Peyer's patch (tissue), 4 donors: ENCODE measurements around the gene GRIN3B. TPM values are rescaled to one million over a fixed set of nuclear protein-coding genes. Genes with fewer than 3 reads are reported as not detected.
A peak's percentile ranks its signal among the peaks of the same experiment; 100 is the strongest.
"Not testable (repeated sequence)": the region's sequence is repeated elsewhere in the genome, so short reads cannot be mapped to it uniquely, and the experiment has no call there.

Experiments used
- DNase-seq, 3 donors: peaks; one replicate each; pipeline ENCODE4 v3.0.0-alpha.2; 2017 to 2019
- H3K27ac ChIP-seq, 4 donors: fragments of 200-600 bp; sonication (generic); one replicate each; pipeline ENCODE4 v1.5.1; 2016 to 2019
- H3K27me3 ChIP-seq, 2 donors: fragments of 200-600 bp; sonication (generic); one replicate each; pipeline ENCODE4 v1.5.1; 2019
- H3K36me3 ChIP-seq, 3 donors: fragments of 200-600 bp; sonication (generic); one replicate each; pipeline ENCODE4 v1.5.1; 2016 to 2019
- H3K4me1 ChIP-seq, 4 donors: fragments of 200-600 bp; sonication (generic); one replicate each; pipeline ENCODE4 v1.5.1; 2016 to 2019
- H3K4me3 ChIP-seq, 4 donors: fragments of 200-600 bp; sonication (generic); 1 replicate in 3 of 4; 2 replicates in 1 of 4; pipeline ENCODE4 v1.5.1; 2016 to 2019; ENCODE audit warnings: mild to moderate bottlenecking in 1 of 4
- H3K9me3 ChIP-seq, 4 donors: fragments of 200-600 bp; sonication (generic); one replicate each; pipeline ENCODE4 v1.5.1; 2016 to 2019; ENCODE audit warnings: mild to moderate bottlenecking in 1 of 4
- CTCF ChIP-seq, 6 experiments: fragments of 450-650 bp in 4 of 6; fragments of 200-600 bp in 2 of 6; sonication (generic) in 1 of 6; IDR thresholded peaks; one replicate each; pipeline ENCODE4 v1.5.1; 2017 to 2019; ENCODE audit warnings: antibody characterized with exemption in 6 of 6, mild to moderate bottlenecking in 3 of 6, moderate library complexity in 1 of 6
- POLR2A ChIP-seq, 2 donors: fragments of 450-650 bp; IDR thresholded peaks; one replicate each; pipeline ENCODE4 v1.5.1; 2017; ENCODE audit warnings: antibody characterized with exemption in 2 of 2, mild to moderate bottlenecking in 2 of 2, moderate library complexity in 2 of 2
- total RNA-seq, 4 donors: library from RNA; depleted of rRNA; stranded (reverse); fragments of >200 nt; gene quantifications; one replicate each; pipeline ENCODE4 v1.1.0, GENCODE V29; 2016

Gene GRIN3B
- total RNA-seq, 4 donors from 2014 or later, result not detected

GRCh38 chr19:954672-955494, 45.3 kb upstream of the GRIN3B start:
- DNase-seq, result peak in 1 of 3 donors; percentile 36
- H3K27me3 ChIP-seq, result no peaks in the 10 kb centered on the region
- H3K4me3 ChIP-seq, result peak overlapping the region in 1 of 4 donors; percentile 9
- H3K27ac ChIP-seq, result peak overlapping the region in 1 of 4 donors; percentile 42
- H3K9me3 ChIP-seq, result no peaks in the 10 kb centered on the region
- TF ChIP-seq CTCF (IDR thresholded peaks at IDR 0.05), result no peak
- no peak for TF ChIP-seq POLR2A (IDR thresholded peaks at IDR 0.05)
- no peaks in the 10 kb centered on the region for H3K36me3 ChIP-seq
- peaks cover 5 to 29% (median 14%) of the 10 kb centered on the region in 4 donors for H3K4me1 ChIP-seq

- Histone ChIP-seq H3K4me1 (peaks cover 5 to 29% (median 14%) of the 10 kb centered on the region in 4 donors), H3K4me3 (no peak overlapping the region), H3K27ac (no peak overlapping the region), H3K27me3 (no peaks in the 10 kb centered on the region), H3K36me3 (no peaks in the 10 kb centered on the region), H3K9me3 (no peaks in the 10 kb centered on the region)
- TF ChIP-seq CTCF (IDR thresholded peaks at IDR 0.05) (no peak), POLR2A (IDR thresholded peaks at IDR 0.05) (no peak)
- no peak for DNase-seq
Observed at GRCh38 chr19:955803-956765, 44.1 kb upstream of the GRIN3B start.

- H3K4me3 ChIP-seq, result no peak overlapping the region
- H3K36me3 ChIP-seq, result no peaks in the 10 kb centered on the region
- DNase-seq, result no peak
- no peaks in the 10 kb centered on the region for H3K27me3 ChIP-seq
- peak overlapping the region in 1 of 4 donors; percentile 5 for H3K27ac ChIP-seq
- no peaks in the 10 kb centered on the region for H3K9me3 ChIP-seq
- peaks cover 5 to 29% (median 14%) of the 10 kb centered on the region in 4 donors for H3K4me1 ChIP-seq
- TF ChIP-seq CTCF (IDR thresholded peaks at IDR 0.05) (no peak), POLR2A (IDR thresholded peaks at IDR 0.05) (no peak)
Observed at GRCh38 chr19:956766-957440, 43.3 kb upstream of the GRIN3B start.

GRCh38 chr19:957578-957977, 42.6 kb upstream of the GRIN3B start:
- not testable (repeated sequence) for H3K4me3 ChIP-seq, H3K27ac ChIP-seq, H3K9me3 ChIP-seq, DNase-seq, H3K36me3 ChIP-seq, H3K27me3 ChIP-seq
- H3K4me1 ChIP-seq, result peaks cover 3 to 22% (median 12%) of the 10 kb centered on the region in 4 donors

- no peak for DNase-seq
- TF ChIP-seq CTCF (IDR thresholded peaks at IDR 0.05) (no peak), POLR2A (IDR thresholded peaks at IDR 0.05) (no peak)
- no peak overlapping the region for H3K27ac ChIP-seq
Observed at GRCh38 chr19:958967-959855, 41.0 kb upstream of the GRIN3B start.

More at GRCh38 chr19:958967-959855, 41.0 kb upstream of the GRIN3B start:
- Histone ChIP-seq H3K27me3 (no peaks in the 10 kb centered on the region), H3K4me3 (no peak overlapping the region), H3K9me3 (no peaks in the 10 kb centered on the region), H3K36me3 (peaks cover 0 to 4% (median 0%) of the 10 kb centered on the region in 3 donors), H3K4me1 (peaks cover 0 to 10% (median 4%) of the 10 kb centered on the region in 4 donors)
